Liver (tissue), 3 donors: ENCODE data around the gene TNFRSF1B.

Experiments
- EGR1 ChIP-seq, 2 donors: IDR thresholded peaks; 2 replicates each; pipeline ENCODE4 v1.6.1; 2016 to 2018; ENCODE audit warnings: antibody characterized with exemption in 2 of 2, low read depth in 2 of 2
- GABPA ChIP-seq, 2 donors: IDR thresholded peaks in 1 of 2; conservative IDR thresholded peaks in 1 of 2; 2 replicates each; pipeline ENCODE4 v1.6.1; 2016; ENCODE audit warnings: antibody characterized with exemption in 2 of 2, mild to moderate bottlenecking in 1 of 2, moderate library complexity in 1 of 2
- JUND ChIP-seq, 2 donors: IDR thresholded peaks; 2 replicates each; pipeline ENCODE4 v1.6.1; 2016; ENCODE audit warnings: antibody characterized with exemption in 2 of 2
- NR2F2 ChIP-seq: IDR thresholded peaks from 2 replicates; pipeline ENCODE4 v1.6.1; 2016; ENCODE audit warnings: antibody characterized with exemption
- RAD21 ChIP-seq, 2 donors: IDR thresholded peaks; 2 replicates each; pipeline ENCODE4 v1.6.1; 2016; ENCODE audit warnings: antibody characterized with exemption in 2 of 2, mild to moderate bottlenecking in 2 of 2
- RXRA ChIP-seq, 2 donors: IDR thresholded peaks; 2 replicates each; pipeline ENCODE4 v1.6.1; 2017 to 2018; ENCODE audit warnings: antibody characterized with exemption in 2 of 2, mild to moderate bottlenecking in 1 of 2
- SP1 ChIP-seq: IDR thresholded peaks from 2 replicates; pipeline ENCODE4 v1.6.1; 2018; ENCODE audit warnings: antibody characterized with exemption, mild to moderate bottlenecking
- TAF1 ChIP-seq: conservative IDR thresholded peaks from 2 replicates; pipeline ENCODE4 v1.6.1; 2016; ENCODE audit warnings: antibody characterized with exemption, mild to moderate bottlenecking
- YY1 ChIP-seq: IDR thresholded peaks from 2 replicates; pipeline ENCODE4 v1.6.1; 2016; ENCODE audit warnings: antibody characterized with exemption, mild to moderate bottlenecking
- TF ChIP-seq, protein P1 (sequence below): fragments of 150-350 bp; IDR thresholded peaks from 2 replicates; pipeline ENCODE4 v1.5.1; 2017; ENCODE audit warnings: improper control_type of control experiment, low read depth, low read length; ENCODE audit not compliant: missing input control
- TF ChIP-seq, protein P2 (sequence below): IDR thresholded peaks from 2 replicates; pipeline ENCODE4 v1.6.1; 2016; ENCODE audit warnings: antibody characterized with exemption
- TF ChIP-seq, protein P3 (sequence below): IDR thresholded peaks from 2 replicates; pipeline ENCODE4 v1.6.1; 2016; ENCODE audit warnings: antibody characterized with exemption, mild to moderate bottlenecking
- TF ChIP-seq, protein P4 (sequence below): IDR thresholded peaks from 2 replicates; pipeline ENCODE4 v1.6.1; 2016; ENCODE audit warnings: antibody characterized with exemption
- TF ChIP-seq, protein P5 (sequence below): IDR thresholded peaks from 2 replicates; pipeline ENCODE4 v1.6.1; 2016; ENCODE audit warnings: antibody characterized with exemption
- donor health status: healthy.
- donor health status: healthy.

DNA sequence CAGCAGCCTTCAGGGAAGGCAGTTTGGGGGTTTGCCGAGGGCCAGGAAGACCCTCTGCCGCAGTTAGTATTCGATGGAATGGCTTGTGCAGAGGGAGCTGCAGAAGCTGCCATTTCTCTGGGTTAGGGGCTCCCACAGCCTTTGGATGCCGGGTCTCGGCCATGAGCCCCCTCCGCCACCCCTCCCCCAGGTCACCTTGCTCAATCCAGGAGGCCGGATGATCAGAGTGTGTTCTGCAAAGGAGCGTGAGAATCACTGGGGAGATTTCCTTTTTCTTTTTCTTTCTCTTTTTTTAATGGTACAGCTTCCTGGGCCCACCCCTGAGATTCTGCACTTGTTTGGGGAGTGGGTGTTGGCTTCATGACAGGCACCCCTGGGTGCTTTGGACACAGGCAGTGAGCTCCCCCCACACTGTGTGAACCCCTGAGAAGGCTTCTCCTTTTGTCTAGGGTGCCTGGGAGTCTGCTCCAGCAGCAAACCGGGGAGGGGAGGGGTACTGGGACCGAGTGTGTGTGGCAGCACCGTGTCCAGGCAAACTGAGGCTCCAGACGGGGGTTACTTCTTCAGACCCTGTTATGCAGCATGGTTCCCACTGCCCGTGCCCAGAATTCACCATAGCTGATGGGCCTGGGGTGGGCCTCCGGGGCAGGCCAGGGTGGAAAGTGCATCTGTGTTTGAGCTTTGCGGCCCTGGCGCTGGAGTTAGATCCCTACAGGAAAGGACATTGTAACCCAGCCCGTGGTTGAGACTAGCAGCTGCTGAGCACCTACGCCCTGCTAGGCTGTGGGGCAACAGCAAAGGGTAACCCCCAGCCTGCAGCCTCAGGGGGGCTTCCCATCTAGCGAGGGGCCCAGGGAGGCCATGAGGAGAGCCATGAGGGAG is 18.5 kb downstream of the TNFRSF1B start:
- TF ChIP-seq, protein P1, sequence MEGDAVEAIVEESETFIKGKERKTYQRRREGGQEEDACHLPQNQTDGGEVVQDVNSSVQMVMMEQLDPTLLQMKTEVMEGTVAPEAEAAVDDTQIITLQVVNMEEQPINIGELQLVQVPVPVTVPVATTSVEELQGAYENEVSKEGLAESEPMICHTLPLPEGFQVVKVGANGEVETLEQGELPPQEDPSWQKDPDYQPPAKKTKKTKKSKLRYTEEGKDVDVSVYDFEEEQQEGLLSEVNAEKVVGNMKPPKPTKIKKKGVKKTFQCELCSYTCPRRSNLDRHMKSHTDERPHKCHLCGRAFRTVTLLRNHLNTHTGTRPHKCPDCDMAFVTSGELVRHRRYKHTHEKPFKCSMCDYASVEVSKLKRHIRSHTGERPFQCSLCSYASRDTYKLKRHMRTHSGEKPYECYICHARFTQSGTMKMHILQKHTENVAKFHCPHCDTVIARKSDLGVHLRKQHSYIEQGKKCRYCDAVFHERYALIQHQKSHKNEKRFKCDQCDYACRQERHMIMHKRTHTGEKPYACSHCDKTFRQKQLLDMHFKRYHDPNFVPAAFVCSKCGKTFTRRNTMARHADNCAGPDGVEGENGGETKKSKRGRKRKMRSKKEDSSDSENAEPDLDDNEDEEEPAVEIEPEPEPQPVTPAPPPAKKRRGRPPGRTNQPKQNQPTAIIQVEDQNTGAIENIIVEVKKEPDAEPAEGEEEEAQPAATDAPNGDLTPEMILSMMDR, result no peak
- TF ChIP-seq TAF1, result no peak
- no peak for TF ChIP-seq SP1
- TF ChIP-seq JUND (IDR thresholded peaks at IDR 0.05), result no peak
- no peak for TF ChIP-seq YY1
- no peak for TF ChIP-seq EGR1 (IDR thresholded peaks at IDR 0.05; ENCODE audit: low read depth in 2 of 2)
- TF ChIP-seq RXRA (IDR thresholded peaks at IDR 0.05), result no peak
- TF ChIP-seq, protein P2, sequence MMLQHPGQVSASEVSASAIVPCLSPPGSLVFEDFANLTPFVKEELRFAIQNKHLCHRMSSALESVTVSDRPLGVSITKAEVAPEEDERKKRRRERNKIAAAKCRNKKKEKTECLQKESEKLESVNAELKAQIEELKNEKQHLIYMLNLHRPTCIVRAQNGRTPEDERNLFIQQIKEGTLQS, result no peak
- TF ChIP-seq NR2F2, result no peak
- TF ChIP-seq RAD21 (IDR thresholded peaks at IDR 0.05), result no peak
- TF ChIP-seq, protein P3, sequence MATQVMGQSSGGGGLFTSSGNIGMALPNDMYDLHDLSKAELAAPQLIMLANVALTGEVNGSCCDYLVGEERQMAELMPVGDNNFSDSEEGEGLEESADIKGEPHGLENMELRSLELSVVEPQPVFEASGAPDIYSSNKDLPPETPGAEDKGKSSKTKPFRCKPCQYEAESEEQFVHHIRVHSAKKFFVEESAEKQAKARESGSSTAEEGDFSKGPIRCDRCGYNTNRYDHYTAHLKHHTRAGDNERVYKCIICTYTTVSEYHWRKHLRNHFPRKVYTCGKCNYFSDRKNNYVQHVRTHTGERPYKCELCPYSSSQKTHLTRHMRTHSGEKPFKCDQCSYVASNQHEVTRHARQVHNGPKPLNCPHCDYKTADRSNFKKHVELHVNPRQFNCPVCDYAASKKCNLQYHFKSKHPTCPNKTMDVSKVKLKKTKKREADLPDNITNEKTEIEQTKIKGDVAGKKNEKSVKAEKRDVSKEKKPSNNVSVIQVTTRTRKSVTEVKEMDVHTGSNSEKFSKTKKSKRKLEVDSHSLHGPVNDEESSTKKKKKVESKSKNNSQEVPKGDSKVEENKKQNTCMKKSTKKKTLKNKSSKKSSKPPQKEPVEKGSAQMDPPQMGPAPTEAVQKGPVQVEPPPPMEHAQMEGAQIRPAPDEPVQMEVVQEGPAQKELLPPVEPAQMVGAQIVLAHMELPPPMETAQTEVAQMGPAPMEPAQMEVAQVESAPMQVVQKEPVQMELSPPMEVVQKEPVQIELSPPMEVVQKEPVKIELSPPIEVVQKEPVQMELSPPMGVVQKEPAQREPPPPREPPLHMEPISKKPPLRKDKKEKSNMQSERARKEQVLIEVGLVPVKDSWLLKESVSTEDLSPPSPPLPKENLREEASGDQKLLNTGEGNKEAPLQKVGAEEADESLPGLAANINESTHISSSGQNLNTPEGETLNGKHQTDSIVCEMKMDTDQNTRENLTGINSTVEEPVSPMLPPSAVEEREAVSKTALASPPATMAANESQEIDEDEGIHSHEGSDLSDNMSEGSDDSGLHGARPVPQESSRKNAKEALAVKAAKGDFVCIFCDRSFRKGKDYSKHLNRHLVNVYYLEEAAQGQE, result no peak
- TF ChIP-seq, protein P4, sequence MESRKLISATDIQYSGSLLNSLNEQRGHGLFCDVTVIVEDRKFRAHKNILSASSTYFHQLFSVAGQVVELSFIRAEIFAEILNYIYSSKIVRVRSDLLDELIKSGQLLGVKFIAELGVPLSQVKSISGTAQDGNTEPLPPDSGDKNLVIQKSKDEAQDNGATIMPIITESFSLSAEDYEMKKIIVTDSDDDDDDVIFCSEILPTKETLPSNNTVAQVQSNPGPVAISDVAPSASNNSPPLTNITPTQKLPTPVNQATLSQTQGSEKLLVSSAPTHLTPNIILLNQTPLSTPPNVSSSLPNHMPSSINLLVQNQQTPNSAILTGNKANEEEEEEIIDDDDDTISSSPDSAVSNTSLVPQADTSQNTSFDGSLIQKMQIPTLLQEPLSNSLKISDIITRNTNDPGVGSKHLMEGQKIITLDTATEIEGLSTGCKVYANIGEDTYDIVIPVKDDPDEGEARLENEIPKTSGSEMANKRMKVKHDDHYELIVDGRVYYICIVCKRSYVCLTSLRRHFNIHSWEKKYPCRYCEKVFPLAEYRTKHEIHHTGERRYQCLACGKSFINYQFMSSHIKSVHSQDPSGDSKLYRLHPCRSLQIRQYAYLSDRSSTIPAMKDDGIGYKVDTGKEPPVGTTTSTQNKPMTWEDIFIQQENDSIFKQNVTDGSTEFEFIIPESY, result no peak
- TF ChIP-seq, protein P5, sequence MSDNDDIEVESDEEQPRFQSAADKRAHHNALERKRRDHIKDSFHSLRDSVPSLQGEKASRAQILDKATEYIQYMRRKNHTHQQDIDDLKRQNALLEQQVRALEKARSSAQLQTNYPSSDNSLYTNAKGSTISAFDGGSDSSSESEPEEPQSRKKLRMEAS, result no peak
- no peak for TF ChIP-seq GABPA (IDR thresholded peaks at IDR 0.05 in 1 of 2, conservative IDR thresholded peaks at IDR 0.05 in 1 of 2)
